Tibial artery (tissue), 4 donors: ENCODE results near the gene SLC39A10.

Experiments used
- DNase-seq, 2 donors: peaks; one replicate each; pipeline ENCODE4 v3.0.0-alpha.2; 2019
- H3K27ac ChIP-seq, 2 donors: fragments of 200-600 bp; sonication (generic) in 1 of 2; 1 replicate in 1 of 2; 2 replicates in 1 of 2; pipeline ENCODE4 v1.5.1; 2018 to 2019; ENCODE audit warnings: mild to moderate bottlenecking in 1 of 2
- H3K27me3 ChIP-seq, 2 donors: fragments of 200-600 bp; sonication (generic) in 1 of 2; one replicate each; pipeline versions ENCODE4 v1.5.1 to v1.6.0; 2016 to 2019
- H3K36me3 ChIP-seq, 3 donors: fragments of 200-600 bp; sonication (generic) in 2 of 3; one replicate each; pipeline ENCODE4 v1.5.1; 2016 to 2019; ENCODE audit warnings: mild to moderate bottlenecking in 2 of 3
- H3K4me1 ChIP-seq, 4 donors: fragments of 200-600 bp; sonication (generic) in 2 of 4; 1 replicate in 3 of 4; 2 replicates in 1 of 4; pipeline ENCODE4 v1.5.1; 2016 to 2019
- H3K4me3 ChIP-seq, 2 donors: fragments of 200-600 bp; sonication (generic) in 1 of 2; 1 replicate in 1 of 2; 2 replicates in 1 of 2; pipeline ENCODE4 v1.5.1; 2018 to 2019; ENCODE audit warnings: mild to moderate bottlenecking in 2 of 2
- H3K9me3 ChIP-seq, 3 donors: fragments of 200-600 bp; sonication (generic) in 1 of 3; one replicate each; pipeline ENCODE4 v1.5.1; 2016 to 2019
- intact Hi-C: fragments of 100-400 bp; cut with DNase I; formaldehyde crosslinking; loops from one replicate; pipeline ENCODE4 v1.15.0; 2023; ENCODE audit warnings: low total_unique reads
- TF ChIP-seq, protein P1 (sequence below), 2 experiments: fragments of 200-600 bp in 1 of 2; fragments of 450-650 bp in 1 of 2; IDR thresholded peaks; one replicate each; pipeline ENCODE4 v1.5.1; 2017 to 2019; ENCODE audit warnings: antibody characterized with exemption in 2 of 2, mild to moderate bottlenecking in 1 of 2, moderate library complexity in 1 of 2

The SLC39A10 gene

DNA sequence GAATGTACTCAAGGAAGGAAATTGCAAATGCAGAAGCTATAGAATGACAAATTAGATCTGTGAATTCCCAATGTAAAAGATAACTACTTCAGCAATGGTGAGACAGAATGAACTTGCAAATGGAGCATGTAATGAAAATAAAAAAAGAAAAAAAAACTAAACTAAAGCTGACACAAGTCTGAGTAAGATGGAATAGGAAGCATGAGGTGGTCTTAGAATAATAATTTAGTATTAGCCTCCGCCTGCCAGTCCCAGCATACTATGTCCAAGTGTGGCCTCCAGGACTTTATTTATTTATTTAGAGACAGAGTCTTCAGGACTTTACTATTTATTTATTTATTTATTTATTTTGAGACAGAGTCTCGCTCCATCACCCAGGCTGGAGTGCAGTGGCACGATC is 37.4 kb upstream of the SLC39A10 start:
- intact Hi-C loops: no loop called here
- no peak overlapping the region for H3K4me3 ChIP-seq
- H3K27ac ChIP-seq: no peak overlapping the region
- no peaks in the 10 kb centered on the region for H3K36me3 ChIP-seq
- TF ChIP-seq, protein P1, sequence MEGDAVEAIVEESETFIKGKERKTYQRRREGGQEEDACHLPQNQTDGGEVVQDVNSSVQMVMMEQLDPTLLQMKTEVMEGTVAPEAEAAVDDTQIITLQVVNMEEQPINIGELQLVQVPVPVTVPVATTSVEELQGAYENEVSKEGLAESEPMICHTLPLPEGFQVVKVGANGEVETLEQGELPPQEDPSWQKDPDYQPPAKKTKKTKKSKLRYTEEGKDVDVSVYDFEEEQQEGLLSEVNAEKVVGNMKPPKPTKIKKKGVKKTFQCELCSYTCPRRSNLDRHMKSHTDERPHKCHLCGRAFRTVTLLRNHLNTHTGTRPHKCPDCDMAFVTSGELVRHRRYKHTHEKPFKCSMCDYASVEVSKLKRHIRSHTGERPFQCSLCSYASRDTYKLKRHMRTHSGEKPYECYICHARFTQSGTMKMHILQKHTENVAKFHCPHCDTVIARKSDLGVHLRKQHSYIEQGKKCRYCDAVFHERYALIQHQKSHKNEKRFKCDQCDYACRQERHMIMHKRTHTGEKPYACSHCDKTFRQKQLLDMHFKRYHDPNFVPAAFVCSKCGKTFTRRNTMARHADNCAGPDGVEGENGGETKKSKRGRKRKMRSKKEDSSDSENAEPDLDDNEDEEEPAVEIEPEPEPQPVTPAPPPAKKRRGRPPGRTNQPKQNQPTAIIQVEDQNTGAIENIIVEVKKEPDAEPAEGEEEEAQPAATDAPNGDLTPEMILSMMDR (IDR thresholded peaks at IDR 0.05): no peak
- no peak for DNase-seq
- H3K27me3 ChIP-seq: no peaks in the 10 kb centered on the region
- H3K4me1 ChIP-seq: no peaks in the 10 kb centered on the region
- H3K9me3 ChIP-seq: no peaks in the 10 kb centered on the region

DNA sequence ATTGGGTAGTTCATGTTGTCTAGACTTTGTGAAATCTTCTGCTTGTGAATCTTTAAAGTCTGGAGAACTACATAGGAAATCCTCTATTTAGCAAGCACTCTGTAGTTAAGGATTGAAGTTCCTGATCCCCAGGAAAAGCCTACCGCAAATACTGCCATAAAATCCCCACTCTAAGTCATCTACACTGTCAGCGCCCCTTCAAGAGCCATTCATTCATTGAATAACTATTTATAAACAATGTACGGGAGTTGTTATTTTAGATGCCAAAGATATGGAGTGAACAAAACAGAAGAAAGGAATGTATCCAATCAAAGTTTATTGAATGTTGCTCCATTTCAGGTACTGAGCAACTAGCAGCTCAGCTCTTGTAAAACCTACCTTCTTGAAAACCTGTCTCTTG is 36.5 kb upstream of the SLC39A10 start:
- Histone ChIP-seq H3K9me3 (no peaks in the 10 kb centered on the region), H3K4me3 (no peak overlapping the region), H3K27me3 (no peaks in the 10 kb centered on the region), H3K36me3 (no peaks in the 10 kb centered on the region), H3K27ac (no peak overlapping the region), H3K4me1 (no peaks in the 10 kb centered on the region)
- no peak for DNase-seq
- intact Hi-C loops: no loop called here
- TF ChIP-seq, protein P1 (IDR thresholded peaks at IDR 0.05): no peak

DNA sequence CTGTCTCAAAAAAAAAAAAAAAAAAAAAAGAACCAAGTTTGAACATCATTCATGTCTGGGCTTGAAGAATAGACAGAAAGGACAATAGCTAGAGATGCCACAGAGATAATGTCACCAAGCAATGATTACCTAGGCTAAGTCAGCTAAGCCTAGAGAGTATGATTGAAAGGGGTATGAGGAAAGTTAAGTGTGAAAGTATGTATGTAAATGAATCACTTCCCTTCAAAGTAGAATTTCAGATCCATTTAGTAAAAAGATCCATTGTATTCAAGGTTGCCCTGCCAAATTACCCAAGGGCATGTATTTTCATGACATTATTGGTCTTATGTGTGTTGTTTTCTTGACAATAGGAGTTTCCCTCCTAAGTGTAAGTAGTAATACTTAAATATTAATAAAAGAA is 34.1 kb upstream of the SLC39A10 start:
- Histone ChIP-seq H3K27me3 (no peaks in the 10 kb centered on the region), H3K36me3 (no peaks in the 10 kb centered on the region), H3K27ac (no peak overlapping the region), H3K4me1 (no peaks in the 10 kb centered on the region), H3K4me3 (no peak overlapping the region), H3K9me3 (no peaks in the 10 kb centered on the region)
- no peak for DNase-seq
- TF ChIP-seq, protein P1 (IDR thresholded peaks at IDR 0.05): no peak
- intact Hi-C loops: no loop called here

DNA sequence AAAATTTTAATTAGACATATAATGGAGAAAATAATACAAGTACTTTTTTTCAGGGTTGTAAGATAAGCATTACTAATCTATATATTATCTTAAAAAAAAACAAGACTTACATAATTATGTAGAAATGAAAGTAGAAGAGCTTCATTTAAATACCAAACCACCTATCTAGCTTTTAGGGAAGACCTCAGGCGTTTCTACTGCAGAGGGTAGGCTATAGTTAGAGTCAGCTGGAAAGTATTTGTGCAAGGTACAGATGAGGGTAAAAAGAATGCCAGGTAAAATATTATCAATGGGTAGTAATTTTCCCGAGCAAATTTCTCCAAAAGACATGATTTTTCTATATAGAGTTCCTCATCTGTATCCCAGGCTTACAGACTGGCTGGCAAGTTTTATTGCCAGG is 30.5 kb upstream of the SLC39A10 start:
- H3K4me1 ChIP-seq: no peaks in the 10 kb centered on the region
- H3K27ac ChIP-seq: no peak overlapping the region
- H3K4me3 ChIP-seq: no peak overlapping the region
- no peaks in the 10 kb centered on the region for H3K9me3 ChIP-seq
- no peak for DNase-seq
- no peaks in the 10 kb centered on the region for H3K27me3 ChIP-seq
- no peaks in the 10 kb centered on the region for H3K36me3 ChIP-seq
- intact Hi-C loops: no loop called here
- TF ChIP-seq, protein P1 (IDR thresholded peaks at IDR 0.05): no peak

DNA sequence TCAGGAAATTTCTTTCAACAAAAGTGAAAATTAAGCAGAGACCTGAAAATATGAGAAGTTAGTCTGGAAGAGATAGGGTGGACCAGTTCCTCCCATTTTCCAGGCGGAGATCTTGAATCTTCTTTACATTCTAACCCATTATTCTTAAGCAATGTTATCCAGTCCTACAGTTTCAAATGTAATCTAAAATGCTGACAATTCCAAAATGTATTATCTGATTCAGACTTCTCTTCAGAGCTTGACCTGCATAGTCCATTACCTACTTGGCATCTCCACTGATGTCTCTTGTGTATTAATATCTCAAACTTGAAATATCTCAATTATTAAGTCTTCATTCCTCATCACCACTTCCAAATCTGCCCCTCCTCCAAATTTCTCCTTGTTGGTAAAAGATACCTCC is 28.4 kb upstream of the SLC39A10 start:
- no peak for DNase-seq
- TF ChIP-seq, protein P1 (IDR thresholded peaks at IDR 0.05): no peak
- Histone ChIP-seq H3K4me1 (no peaks in the 10 kb centered on the region), H3K27me3 (no peaks in the 10 kb centered on the region), H3K27ac (no peak overlapping the region), H3K9me3 (no peaks in the 10 kb centered on the region), H3K36me3 (no peaks in the 10 kb centered on the region), H3K4me3 (no peak overlapping the region)
- intact Hi-C loops: no loop called here
